Stomach (tissue), 4 donors: ENCODE measurements around the gene CRYZ.

ENCODE experiments used
- EP300 ChIP-seq: sonication (generic); formaldehyde crosslinking; IDR thresholded peaks from one replicate; pipeline ENCODE4 v1.6.1; 2017; ENCODE audit warnings: antibody characterized with exemption
- POLR2A ChIP-seq, 4 donors: fragments of 450-650 bp; IDR thresholded peaks; one replicate each; pipeline ENCODE4 v1.6.1; 2016; ENCODE audit warnings: antibody characterized with exemption in 4 of 4, control low read depth in 2 of 4, mild to moderate bottlenecking in 1 of 4, moderate library complexity in 1 of 4
- POLR2AphosphoS5 ChIP-seq, 3 donors: sonication (generic); formaldehyde crosslinking; IDR thresholded peaks; one replicate each; pipeline ENCODE4 v1.6.1; 2016; ENCODE audit warnings: antibody characterized with exemption in 3 of 3
- TF ChIP-seq, protein P1 (sequence below), 7 experiments: fragments of 450-650 bp in 4 of 7; fragments of 200-600 bp in 3 of 7; sonication (generic) in 3 of 7; IDR thresholded peaks; one replicate each; pipeline ENCODE4 v1.5.1; 2016 to 2019; ENCODE audit warnings: antibody characterized with exemption in 7 of 7, control low read depth in 2 of 7, mild to moderate bottlenecking in 1 of 7

DNA sequence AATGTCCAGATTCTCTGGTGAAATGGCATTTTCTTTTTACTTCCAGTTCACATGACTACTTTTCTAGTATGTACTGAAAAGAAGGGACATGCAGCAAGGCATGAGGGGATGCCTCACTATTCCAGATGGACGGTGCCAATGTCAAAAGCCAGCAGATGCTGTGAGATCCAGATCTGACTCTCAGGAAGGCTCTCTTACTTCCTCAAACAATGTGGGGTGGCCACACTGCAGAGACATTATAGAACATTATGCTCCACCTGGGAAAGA lies 17.7 kb downstream of the CRYZ start:
- TF ChIP-seq, protein P1, sequence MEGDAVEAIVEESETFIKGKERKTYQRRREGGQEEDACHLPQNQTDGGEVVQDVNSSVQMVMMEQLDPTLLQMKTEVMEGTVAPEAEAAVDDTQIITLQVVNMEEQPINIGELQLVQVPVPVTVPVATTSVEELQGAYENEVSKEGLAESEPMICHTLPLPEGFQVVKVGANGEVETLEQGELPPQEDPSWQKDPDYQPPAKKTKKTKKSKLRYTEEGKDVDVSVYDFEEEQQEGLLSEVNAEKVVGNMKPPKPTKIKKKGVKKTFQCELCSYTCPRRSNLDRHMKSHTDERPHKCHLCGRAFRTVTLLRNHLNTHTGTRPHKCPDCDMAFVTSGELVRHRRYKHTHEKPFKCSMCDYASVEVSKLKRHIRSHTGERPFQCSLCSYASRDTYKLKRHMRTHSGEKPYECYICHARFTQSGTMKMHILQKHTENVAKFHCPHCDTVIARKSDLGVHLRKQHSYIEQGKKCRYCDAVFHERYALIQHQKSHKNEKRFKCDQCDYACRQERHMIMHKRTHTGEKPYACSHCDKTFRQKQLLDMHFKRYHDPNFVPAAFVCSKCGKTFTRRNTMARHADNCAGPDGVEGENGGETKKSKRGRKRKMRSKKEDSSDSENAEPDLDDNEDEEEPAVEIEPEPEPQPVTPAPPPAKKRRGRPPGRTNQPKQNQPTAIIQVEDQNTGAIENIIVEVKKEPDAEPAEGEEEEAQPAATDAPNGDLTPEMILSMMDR (IDR thresholded peaks at IDR 0.05): no peak
- TF ChIP-seq POLR2A (IDR thresholded peaks at IDR 0.05) (no peak), POLR2AphosphoS5 (IDR thresholded peaks at IDR 0.05) (no peak), EP300 (no peak)
